Heart left ventricle (tissue), 13 donors: ENCODE measurements around the gene KLHL1.

Experiments
- CTCF ChIP-seq, 12 donors: fragments of 200-600 bp; sonication (generic) in 4 of 12; IDR thresholded peaks; one replicate each; pipeline versions ENCODE4 v1.5.0 to v1.8.0; 2018 to 2022; ENCODE audit warnings: antibody characterized with exemption in 12 of 12, mild to moderate bottlenecking in 5 of 12
- POLR2A ChIP-seq, 2 donors: fragments of 450-650 bp; IDR thresholded peaks; one replicate each; pipeline ENCODE4 v1.6.1; 2017; ENCODE audit warnings: antibody characterized with exemption in 2 of 2, mild to moderate bottlenecking in 2 of 2, moderate library complexity in 2 of 2
- donor health status: ischemic (EF 13 %, LVEDD 7.1; RV severe dilation, severe dysfunction).
- donor health status: DM: no; HTN: yes; CAD: no.
- donor health status: DM: no; HTN: no; CAD: no.
- donor health status: ischemic (EF 25% LVEDD 6.9; RV normal size, moderate dysfunction).
- donor health status: ischemic (EF 25% LVEDD 5.7; RV mildly dilated, moderate dysfunction).
- donor health status: ischemic (EF 35%, LVEDD 5.7; RV mildly dilated, moderate dysfunction).
- donor health status: nonischemic (EF 11% LVEDD 7.7; RV severe dilation, severe dysfunction).
- donor health status: DM: yes; HTN: yes; CAD: no.
- donor health status: PGD.
- donor health status: ischemic (EF 29% LVEDD 5.4; RV normal size, mild dysfunction).
- donor health status: nonischemic (EF 23%, LVEDD 6.1; RV moderate dilation, normal function).

GRCh38 chr13:69706807-69707206, 401.4 kb downstream of the KLHL1 start:
- TF ChIP-seq CTCF (IDR thresholded peaks at IDR 0.05) (no peak), POLR2A (IDR thresholded peaks at IDR 0.05) (no peak)
